Right lobe of liver (tissue), 6 donors: ENCODE measurements around the gene SORBS2. TPM values are rescaled to one million over a fixed set of nuclear protein-coding genes. Genes with fewer than 3 reads are reported as not detected.

Experiments used
- ATAC-seq, 4 donors: fragments of 200-7000 bp; cut with Tn5 transposase; one replicate each; pipeline ENCODE4 v1.9.1; 2020; ENCODE audit warnings: mild to moderate bottlenecking in 4 of 4, moderate library complexity in 4 of 4
- DNase-seq, 3 donors: peaks; one replicate each; pipeline ENCODE4 v3.0.0-alpha.2; 2020
- H3K27ac ChIP-seq, 3 donors: fragments of 200-600 bp; one replicate each; pipeline ENCODE4 v1.8.0; 2022
- H3K27me3 ChIP-seq, 2 donors: fragments of 200-600 bp; one replicate each; pipeline ENCODE4 v1.8.0; 2022
- H3K36me3 ChIP-seq, 4 donors: fragments of 200-600 bp; sonication (generic) in 1 of 4; one replicate each; pipeline versions ENCODE4 v1.5.1 to v1.8.0; 2017 to 2022; ENCODE audit warnings: control low read depth in 1 of 4
- H3K4me1 ChIP-seq, 4 donors: fragments of 200-600 bp; sonication (generic) in 1 of 4; one replicate each; pipeline versions ENCODE4 v1.5.1 to v1.8.0; 2017 to 2022; ENCODE audit warnings: control low read depth in 1 of 4
- H3K4me3 ChIP-seq, 3 donors: fragments of 200-600 bp; one replicate each; pipeline ENCODE4 v1.8.0; 2022
- H3K9me3 ChIP-seq, 4 donors: fragments of 200-600 bp; sonication (generic) in 1 of 4; one replicate each; pipeline versions ENCODE4 v1.5.1 to v1.8.0; 2017 to 2022; ENCODE audit warnings: control low read depth in 1 of 4
- CTCF ChIP-seq, 4 donors: fragments of 200-600 bp in 3 of 4; fragments of 450-650 bp in 1 of 4; IDR thresholded peaks; one replicate each; pipeline versions ENCODE4 v1.5.1 to v1.8.0; 2016 to 2022; ENCODE audit warnings: antibody characterized with exemption in 4 of 4, mild to moderate bottlenecking in 2 of 4
- POLR2A ChIP-seq: fragments of 450-650 bp; IDR thresholded peaks from one replicate; pipeline ENCODE4 v1.6.1; 2017; ENCODE audit warnings: antibody characterized with exemption, mild to moderate bottlenecking
- WGBS: methylation state at CpG from one replicate; pipeline ENCODE4 v1.1.6; 2018; ENCODE audit warnings: low coverage, low lambda C conversion rate; ENCODE audit not compliant: insufficient coverage; ENCODE audit errors: missing lambda C conversion rate; 5-methylcytosine and 5-hydroxymethylcytosine counted together
- intact Hi-C, 2 donors: fragments of 100-400 bp; cut with DNase I; formaldehyde crosslinking; loops; one replicate each; pipeline versions ENCODE4 v1.11.2 to v1.14.1; 2022
- total RNA-seq, 6 experiments: library from RNA; depleted of rRNA in 2 of 6; stranded (reverse); fragments of >200 nt in 2 of 6; fragmentation: NEBNext Ultra II Directional in 3 of 6; extraction: Animal tissue kit (Norgen Biotek cat#: 25700) in 3 of 6; gene quantifications; one replicate each; pipeline versions ENCODE4 v1.1.0 to v1.2.4, GENCODE V29; 2016 to 2023
- donor health status: DM: no; HTN: yes; CAD: no.
- donor health status: DM: no; HTN: no; CAD: no.
- donor health status: DM: no; HTN: no; CAD: no.
- donor health status: DM: no; HTN: yes; CAD: no.
- donor health status: DM: no; HTN: yes; CAD: no.

Gene SORBS2
- total RNA-seq, 6 experiments from 2014 or later: 60.8 to 144 (median 107) TPM

DNA sequence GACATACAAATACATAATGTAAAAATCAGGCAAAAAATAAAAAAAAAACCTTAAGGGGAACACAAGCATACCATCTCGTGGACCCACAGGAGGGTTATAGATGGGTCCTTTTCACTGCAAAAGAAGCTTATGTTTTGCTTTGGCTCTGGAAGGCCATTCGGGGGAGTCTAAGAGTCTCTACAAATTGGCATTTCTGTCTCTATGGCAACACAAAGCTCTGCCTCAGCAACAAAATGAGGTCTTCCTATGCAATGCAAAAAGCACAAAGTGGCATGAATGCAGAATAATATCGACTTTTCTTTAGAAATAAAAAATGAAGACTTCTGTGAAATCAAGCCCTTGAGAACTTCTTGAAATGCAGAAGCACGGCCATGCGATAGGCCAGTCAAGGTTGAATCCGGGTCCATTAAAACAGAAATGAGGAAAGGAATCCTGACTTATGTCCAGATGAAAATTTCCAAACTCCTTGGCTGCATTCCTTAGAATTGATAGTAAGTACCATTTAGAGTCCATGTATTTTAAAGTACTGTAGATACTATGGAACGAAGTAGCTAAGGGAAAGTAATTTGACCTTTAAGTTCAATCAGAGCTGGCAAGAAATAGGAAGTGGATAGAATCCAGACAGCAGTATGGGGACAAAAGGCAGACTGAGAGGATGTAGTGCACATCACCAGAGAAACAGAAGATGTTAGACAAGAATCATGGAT is 213.0 kb downstream of the SORBS2 start:
- DNase-seq (no peak), ATAC-seq (peak in 1 of 4 donors; percentile 19)
- TF ChIP-seq POLR2A: no peak
- no peak for TF ChIP-seq CTCF (IDR thresholded peaks at IDR 0.05)
- H3K27ac ChIP-seq: no peak overlapping the region
- H3K27me3 ChIP-seq: no peaks in the 10 kb centered on the region
- WGBS: 58% methylated on average over 7 of the region's 7 CpGs
- H3K36me3 ChIP-seq: no peaks in the 10 kb centered on the region
- intact Hi-C loops: no loop called here
- H3K9me3 ChIP-seq: no peaks in the 10 kb centered on the region
- no peak overlapping the region for H3K4me3 ChIP-seq
- H3K4me1 ChIP-seq: no peaks in the 10 kb centered on the region

DNA sequence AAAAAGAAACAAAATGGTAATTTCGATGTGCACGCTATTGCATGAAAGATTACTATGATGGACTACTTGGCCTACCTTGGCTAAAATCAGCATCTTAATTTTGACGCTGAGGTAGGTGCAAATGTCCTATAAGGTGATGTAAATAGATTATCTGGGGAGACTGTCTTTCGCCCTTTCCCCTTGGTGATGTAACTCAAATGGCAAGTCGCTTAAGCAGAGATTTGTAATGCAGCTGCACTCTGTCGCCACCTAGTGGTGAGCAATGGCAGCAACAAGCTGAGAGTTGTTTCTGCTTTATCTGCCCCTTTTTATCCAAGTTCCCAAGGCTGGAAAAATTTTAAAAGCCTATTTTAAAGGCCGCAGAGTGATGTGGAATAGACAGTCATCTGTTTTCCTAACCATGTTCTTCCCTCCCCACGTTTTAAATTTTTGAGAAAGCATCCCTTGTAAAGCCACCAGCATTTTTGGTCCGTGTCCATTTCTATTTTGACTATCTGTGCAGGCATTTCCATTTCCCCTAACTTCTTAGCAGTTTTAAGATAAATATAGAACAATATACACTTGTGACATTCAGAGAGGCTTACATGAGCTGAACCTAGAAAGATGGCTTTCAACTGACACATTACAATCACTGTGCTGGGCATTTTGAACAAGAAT is 214.3 kb downstream of the SORBS2 start:
- H3K9me3 ChIP-seq: no peaks in the 10 kb centered on the region
- no peak overlapping the region for H3K4me3 ChIP-seq
- TF ChIP-seq CTCF (IDR thresholded peaks at IDR 0.05) (peak; percentile 99), POLR2A (no peak)
- intact Hi-C loops: no loop called here
- no peak overlapping the region for H3K27ac ChIP-seq
- peak; percentile 67 to 76 (median 70) for DNase-seq
- no peaks in the 10 kb centered on the region for H3K36me3 ChIP-seq
- WGBS: 29% methylated on average over 9 of the region's 9 CpGs
- peak; percentile 89 to 94 (median 91) for ATAC-seq
- peaks cover 0 to under 1% (median 0%) of the 10 kb centered on the region in 4 donors for H3K4me1 ChIP-seq
- H3K27me3 ChIP-seq: no peaks in the 10 kb centered on the region

DNA sequence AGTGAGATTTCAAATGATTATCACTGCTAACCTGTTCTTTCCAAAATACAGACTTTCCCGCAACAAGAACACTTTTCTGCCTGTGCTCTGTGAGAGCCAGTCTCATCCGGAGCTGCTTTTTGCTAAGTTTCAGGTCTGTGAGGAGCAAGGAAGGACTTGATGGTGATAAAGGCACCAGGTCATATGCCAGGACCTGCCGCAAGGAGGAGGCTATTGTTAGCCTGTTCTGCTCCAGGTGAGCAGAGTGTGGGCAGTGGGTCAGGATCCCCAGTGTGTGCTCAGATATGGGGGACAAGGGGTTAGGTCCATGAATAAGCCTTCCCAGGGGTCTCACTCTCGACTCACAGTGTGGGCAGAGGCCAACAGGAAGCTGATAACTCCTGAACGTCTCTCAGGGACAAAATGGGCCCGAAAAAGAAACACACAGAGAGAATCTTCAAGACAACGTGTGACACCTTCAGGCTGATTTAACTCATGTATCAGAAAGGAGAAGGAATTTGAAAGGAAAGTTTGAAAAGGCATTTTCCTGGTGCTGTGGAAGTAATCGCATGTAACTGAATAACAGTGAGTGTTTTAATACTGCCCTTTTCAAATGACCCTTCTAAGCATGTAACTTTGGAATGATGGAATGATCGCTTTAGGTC is 219.0 kb downstream of the SORBS2 start:
- H3K9me3 ChIP-seq: no peaks in the 10 kb centered on the region
- TF ChIP-seq POLR2A (no peak), CTCF (IDR thresholded peaks at IDR 0.05) (no peak)
- DNase-seq: no peak
- no peaks in the 10 kb centered on the region for H3K27me3 ChIP-seq
- H3K4me1 ChIP-seq: peaks cover 0 to 14% (median 3%) of the 10 kb centered on the region in 4 donors
- no peak overlapping the region for H3K4me3 ChIP-seq
- peak in 2 of 4 donors; percentile 8 to 18 for ATAC-seq
- H3K36me3 ChIP-seq: peaks cover 0 to 4% (median 0%) of the 10 kb centered on the region in 4 donors
- WGBS: 71% methylated on average over 4 of the region's 9 CpGs
- peak overlapping the region in 1 of 3 donors; percentile 7 for H3K27ac ChIP-seq
- intact Hi-C loops: no loop called here

GRCh38 chr4:185592438-185592837 is 219.6 kb downstream of the SORBS2 start:
- H3K27me3 ChIP-seq: no peaks in the 10 kb centered on the region
- H3K9me3 ChIP-seq: no peaks in the 10 kb centered on the region
- DNase-seq (no peak), ATAC-seq (no peak)
- H3K36me3 ChIP-seq: peaks cover 0 to 4% (median 0%) of the 10 kb centered on the region in 4 donors
- no peak overlapping the region for H3K4me3 ChIP-seq
- peaks cover 0 to 14% (median 3%) of the 10 kb centered on the region in 4 donors for H3K4me1 ChIP-seq
- H3K27ac ChIP-seq: peak overlapping the region in 2 of 3 donors; percentile 7 to 11
- intact Hi-C loops: no loop called here
- WGBS: 38% methylated on average over 4 of the region's 4 CpGs
- TF ChIP-seq CTCF (IDR thresholded peaks at IDR 0.05) (no peak), POLR2A (no peak)
